GM18499 (cell line): ENCODE results near the gene RFX4.
"Not testable (repeated sequence)": the region's sequence is repeated elsewhere in the genome, so short reads cannot be mapped to it uniquely, and the experiment has no call there.

Experiments used
- ATAC-seq: cut with Tn5 transposase; IDR thresholded peaks from one replicate; pipeline ENCODE4 v1.9.1; 2021; ENCODE audit warnings: moderate number of reproducible peaks; ENCODE audit not compliant: insufficient read depth, unreplicated experiment

Gene RFX4

DNA sequence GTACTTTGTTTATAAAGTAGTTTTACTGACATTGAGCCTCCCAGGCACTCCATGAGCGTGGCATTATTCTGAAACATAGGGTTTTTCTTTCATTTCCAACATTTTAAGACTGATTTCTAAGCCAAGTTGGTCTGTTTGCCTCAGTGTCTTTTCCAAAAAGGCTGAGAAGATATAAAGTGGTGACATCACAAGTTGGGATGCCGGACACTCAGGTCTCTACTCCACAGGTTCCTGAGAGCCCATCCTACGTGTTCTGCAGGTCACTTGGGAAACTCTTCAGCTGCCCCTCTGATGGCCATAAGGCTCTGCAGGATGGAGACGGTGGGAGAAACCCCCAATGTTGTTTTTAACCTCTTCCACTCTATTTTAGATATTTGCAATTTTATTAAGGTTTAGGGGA is 6.0 kb downstream of the RFX4 start:
- ATAC-seq = no peak

DNA sequence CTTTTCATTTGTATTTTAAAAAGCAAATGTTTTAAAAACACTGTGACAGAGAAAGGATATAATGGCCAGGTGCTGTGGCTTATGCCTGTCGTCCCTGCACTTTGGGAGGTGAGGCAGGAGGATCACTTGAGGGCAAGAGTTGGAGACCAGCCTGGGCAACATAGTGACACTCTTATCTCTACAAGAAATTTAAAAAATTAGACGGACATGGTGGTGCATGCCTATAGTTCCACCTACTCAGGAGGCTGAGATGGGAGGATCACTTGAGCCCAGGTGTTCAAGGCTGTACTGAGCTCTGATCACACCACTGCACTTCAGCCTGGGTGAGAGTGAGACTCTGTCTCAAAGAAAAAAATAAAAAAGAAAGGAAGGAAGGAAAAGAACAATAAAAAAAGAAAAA is 7.8 kb downstream of the RFX4 start:
- ATAC-seq = no peak

DNA sequence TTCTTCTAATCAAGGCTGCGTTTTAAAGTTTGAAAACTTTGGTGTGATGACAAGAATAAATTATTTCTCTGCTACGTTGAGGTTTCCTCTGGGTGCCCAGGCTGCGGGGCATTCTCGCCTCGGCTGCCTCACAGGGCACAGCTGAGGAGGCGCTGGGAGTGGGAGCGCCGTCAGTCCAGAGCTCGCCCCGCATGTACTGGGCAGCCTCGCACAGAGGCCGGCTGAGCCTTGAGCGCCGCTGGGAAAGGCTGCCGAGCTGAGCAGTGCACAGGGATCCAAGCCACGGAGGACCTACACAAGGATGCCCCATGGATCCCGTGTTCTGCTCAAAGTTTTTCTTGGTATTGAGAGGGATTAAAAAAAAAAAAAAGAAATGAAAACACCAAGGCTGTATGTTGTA is 11.6 kb downstream of the RFX4 start:
- ATAC-seq = no peak

DNA sequence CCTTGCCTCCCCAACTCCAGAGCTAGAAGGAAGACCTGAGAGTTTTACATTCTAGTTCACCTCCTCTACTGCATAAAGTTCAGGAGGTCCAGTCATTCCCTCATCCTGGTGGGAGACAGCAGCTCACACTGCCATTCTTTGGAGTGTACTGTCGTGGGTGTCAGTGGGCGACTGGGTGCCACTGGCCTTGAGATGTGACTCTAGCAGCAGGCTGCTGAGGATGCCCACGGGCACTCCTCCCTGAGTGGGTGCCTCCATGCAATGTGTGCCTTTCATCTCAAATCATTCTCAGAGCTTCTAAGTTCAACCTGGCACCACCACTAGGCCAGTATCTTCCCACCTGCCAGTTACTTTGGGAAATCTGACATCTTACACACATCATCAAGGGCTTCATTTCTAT is 12.5 kb downstream of the RFX4 start:
- no peak for ATAC-seq

DNA sequence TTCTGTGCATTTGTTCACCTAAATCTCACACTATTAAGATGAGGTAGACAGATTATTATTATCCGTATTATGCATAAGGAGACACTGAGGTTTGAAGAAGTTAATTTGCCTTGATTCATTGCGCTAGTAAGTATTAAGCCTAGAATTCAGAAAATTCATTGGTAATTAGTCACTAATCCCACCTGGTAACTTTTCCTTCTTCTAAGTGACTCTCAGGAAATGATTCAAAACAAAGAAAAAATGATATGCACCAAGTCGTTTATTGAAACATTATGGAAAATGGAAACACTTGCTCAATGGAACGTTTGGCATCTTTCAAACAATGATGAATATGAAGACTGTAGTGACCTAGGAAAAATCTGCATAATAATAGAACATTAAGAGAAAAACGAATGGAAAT is 15.2 kb downstream of the RFX4 start:
- ATAC-seq = no peak

DNA sequence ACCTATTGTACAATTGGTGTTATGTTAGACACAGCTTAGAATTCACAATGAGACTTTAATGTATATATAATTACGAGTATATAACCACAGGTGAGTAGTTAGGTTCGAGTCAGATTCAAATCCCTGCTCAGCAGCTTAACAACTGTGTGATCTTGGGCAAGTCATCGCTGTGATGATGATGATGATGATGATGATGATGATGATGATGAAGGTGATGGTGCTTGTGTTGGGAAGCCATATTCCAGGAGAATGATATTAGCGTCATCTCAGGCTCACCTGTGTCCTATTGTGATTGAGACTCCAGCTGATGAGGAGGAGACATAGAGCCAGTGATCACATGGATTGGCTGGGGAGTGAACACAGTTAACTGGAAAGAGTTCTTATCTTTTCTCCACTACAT is 16.5 kb downstream of the RFX4 start:
- ATAC-seq = no peak

DNA sequence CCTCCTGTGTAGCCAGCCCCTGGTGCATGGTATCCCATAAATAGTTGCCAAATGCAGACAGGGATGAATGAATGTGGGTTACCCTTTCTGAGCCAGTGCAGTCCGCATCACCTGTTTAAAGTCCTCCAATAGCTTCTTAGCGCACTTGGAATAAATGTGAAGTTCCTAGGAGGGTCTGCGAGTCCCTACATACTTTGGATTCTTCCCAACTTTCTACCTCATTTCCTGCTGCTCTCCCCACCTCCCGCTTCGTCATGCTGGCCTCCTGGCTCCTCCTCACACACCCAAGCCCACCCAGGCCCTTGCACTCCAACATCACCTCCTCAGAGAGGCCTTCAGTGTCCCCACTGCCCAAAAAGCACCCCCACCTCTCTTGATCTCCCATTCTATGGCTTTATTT is 17.7 kb downstream of the RFX4 start:
- no peak for ATAC-seq

DNA sequence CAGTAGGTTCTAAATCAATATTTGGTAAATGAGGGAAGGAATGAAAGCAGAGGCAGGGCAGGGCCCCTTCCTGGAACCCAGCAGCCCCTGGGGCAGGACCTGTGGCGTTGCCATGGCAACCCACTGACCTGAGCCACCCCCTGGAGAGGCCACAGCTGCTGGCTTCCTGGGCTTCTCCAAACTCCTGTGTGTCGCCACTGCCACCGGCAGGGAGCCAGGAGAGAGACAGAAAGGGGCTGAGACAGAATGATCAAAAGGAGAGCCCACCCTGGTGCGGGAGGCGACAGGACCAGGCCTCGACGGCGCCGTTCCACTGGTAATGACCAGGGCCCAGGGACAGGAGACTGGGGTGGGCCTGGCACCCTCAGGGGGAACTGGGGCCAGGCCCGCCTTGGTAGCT is 18.2 kb downstream of the RFX4 start:
- ATAC-seq = no peak

DNA sequence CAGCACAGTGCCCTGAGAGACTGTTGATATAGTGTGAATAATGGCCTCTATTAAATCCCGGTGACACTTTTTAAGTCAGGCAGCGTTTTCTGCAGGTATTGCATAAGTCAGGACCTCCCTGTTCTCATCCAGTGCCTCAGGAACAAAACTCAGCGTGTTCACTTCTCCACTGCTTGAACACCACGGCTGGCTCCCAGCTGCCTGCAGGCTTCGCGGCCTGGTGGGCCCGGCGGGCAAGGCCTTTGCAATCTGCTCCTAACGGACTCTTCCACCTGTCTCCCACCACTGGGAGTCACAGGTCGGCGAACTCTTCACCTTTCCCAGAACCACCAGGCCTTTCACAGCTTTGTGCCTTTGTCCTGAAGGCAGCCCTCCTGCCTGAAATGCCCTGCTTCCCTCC is 18.7 kb downstream of the RFX4 start:
- ATAC-seq = no peak

DNA sequence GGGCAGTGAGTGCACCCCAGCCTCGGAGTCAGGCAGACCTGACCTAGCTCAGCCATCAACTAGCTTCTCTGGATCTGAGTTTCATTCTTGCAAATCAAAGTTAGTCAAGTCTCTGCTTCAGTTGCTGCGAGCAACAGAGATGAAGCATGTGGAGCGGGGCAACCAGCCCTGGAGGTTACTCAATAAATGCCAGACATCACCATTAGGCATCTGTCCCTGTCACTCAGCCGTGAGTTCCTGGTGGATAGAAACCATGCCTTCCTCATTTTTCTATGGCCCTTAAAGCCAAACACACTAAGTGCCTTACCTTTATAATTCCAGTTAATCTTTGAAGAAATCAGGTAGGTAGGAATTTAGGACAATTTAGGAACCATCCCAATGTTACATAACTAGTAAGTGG is 19.3 kb downstream of the RFX4 start:
- no peak for ATAC-seq

DNA sequence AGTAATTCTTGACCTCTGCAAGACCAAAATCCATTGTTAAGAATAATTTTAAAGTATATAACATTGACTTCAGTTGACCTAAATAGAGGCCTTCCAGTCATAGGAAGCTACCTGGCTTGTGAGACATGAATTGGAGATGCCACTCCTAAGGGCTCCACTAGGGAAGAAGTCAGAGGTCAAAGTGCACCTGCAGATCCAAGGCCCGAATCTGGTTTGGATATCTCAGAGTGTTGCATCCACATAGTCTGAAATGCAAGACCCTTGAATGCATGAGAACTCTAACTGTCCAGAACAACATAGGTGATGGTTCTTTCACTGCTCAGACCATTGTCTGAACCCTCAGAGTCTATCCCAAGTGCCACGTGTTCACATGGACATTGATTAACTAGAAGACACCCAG is 22.4 kb downstream of the RFX4 start:
- ATAC-seq = no peak

DNA sequence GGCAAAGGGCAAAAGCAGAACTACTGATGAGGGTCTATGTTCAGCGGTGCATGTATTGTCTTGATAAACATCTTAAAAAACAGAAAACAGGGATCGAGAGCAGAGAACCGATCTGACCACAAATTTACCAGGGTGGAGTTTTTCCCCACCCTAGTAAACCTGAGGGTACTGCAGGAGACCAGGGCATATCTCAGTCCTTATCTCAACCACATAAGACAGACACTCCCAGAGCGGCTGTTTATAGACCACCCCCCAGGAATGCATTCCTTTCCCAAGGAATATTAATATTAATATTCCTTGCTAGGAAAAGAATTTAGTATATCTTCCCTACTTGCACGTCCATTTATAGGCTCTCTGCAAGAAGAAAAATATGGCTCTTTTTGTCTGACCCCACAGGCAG is 37.8 kb downstream of the RFX4 start:
- not testable (repeated sequence) for ATAC-seq

DNA sequence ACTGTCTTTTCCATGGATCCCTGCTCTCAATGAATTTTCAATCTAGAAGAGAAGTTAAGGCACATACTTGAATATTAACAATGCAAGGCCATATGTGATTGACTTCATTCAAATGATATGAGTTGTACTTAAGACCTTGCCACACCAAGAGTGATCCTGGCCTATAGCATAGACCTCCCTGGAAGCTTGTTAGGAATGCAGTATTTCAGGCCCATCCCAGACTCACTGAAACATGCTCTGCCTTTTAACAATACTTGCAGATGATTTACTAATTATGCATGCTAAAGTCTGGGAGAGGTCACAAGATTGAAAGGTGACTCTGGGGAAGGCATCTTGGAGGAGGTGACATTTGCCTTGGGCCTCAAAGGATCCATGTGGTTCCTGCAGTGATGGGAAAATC is 43.2 kb downstream of the RFX4 start:
- ATAC-seq = no peak

DNA sequence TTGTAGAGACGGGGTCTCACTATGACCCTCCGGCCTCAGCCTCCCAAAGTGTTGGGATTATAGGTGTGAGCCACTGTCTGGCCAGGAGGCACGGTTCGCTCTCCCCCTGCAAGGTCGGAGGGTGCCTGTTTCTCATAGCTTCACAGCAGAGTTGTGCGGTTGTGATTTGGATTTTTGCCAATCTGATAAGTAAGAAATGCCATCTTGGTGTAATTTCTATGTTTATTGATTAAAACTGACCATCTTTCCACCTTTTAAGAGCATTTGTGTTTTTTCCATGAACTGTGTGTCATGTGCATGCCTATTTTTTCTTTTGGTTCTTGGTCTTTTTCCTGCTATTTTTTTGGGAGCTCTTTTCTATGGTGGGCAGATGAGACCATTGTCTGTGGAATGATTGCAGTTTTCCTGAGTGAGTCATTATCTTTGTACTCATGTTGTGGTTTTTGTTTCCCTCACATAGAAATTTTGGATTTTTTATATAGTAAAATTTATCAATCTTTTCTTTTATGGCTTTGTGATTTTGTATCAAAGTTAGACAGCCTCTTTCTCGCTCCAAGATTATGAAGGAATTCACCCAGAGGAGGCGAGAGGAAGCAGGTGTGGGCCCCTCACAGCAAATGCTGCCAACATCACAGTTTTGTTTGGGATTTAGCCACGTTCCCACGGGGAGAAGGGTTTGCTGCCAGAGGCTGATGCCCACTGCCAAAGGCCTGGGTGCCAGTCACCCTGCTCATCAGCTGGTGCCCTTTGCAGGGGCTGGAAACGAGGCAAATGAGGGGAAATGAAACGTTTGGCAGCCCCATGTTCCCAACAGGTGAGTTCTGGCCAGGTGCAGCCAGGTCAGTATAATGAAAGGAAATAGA is 47.2 kb downstream of the RFX4 start:
- ATAC-seq = no peak

DNA sequence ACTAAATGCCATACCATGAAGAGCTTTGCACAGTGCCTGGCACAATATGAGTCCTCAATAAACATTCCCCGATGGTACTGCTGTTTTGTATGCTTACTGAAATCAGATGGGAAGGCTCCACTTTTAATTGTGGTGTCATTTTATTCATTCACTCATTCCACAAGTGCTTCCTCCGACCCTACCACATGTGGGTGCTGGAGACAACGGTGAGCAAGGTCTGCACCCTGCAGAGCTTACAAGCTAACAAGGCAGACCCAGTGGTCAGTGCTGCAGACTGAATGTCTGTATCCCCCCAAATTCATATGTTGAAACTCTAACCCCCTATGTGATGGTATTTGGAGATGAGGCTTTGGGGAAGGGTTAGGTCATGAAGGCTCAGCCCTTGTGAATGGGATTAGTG is 48.3 kb downstream of the RFX4 start:
- ATAC-seq = no peak

DNA sequence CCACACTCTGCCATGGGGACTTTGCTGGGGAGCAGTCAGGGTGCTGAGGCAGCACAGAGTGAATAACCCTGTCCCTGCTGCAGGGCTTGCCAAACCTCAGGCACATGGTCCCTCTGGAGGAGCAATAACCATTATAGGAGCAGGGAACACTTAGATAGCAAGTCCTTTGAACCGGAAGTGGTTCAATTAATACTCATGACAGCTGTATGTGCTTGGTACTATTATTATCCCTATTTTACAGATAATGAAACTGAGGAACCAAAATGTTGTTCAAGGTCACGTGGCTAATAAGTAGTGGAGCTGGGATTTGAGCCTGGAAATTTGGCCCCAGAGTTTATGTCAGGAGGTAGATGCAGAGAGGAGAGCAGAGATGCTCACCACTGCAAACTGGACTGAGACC is 49.0 kb downstream of the RFX4 start:
- no peak for ATAC-seq

DNA sequence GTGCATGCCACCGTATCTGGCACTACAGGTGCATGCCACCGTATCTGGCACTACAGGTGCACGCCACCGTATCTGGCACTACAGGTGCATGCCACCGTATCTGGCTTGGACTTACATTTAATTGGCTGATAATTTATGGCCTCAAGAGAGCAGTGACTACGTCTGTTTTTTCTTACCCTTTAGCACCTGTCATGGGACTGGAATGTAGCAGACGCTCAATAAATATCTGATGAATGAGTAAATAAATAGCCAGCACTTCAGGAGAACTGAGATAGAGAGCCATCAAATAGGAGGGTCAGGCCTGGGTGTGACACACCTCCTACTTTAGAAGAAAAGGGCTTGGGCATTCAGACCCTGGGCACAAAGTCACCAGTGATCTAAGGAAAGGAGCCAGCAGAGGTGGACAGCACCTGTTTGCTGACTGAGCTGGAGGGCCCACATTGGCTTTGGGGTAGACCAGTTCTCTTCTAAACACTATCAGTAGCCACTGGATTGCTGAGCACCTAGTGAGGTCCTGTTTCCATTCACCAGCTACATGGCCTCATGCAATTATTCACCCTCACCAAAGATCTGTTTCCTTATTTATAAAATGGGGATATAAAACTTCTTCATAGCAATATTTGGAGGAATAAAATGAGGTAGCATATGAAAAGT is 50.1 kb downstream of the RFX4 start:
- no peak for ATAC-seq

DNA sequence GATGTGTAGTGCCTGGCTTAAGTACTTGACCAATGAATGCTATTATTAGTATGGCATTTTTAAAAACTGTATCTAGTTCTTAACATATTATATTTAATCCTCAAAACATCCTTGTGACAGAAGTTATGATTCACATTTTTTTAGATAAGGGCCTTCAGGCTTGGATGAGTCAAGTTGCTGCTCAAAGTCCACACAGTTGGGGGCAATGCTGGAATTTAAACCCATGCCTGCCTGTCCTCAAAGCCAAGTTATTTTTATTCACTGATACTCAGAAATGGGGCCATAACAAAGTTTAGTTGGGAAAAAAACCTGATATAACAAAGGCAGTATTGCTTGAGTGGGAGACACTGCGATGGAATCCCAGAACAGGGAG is 50.6 kb downstream of the RFX4 start:
- no peak for ATAC-seq

DNA sequence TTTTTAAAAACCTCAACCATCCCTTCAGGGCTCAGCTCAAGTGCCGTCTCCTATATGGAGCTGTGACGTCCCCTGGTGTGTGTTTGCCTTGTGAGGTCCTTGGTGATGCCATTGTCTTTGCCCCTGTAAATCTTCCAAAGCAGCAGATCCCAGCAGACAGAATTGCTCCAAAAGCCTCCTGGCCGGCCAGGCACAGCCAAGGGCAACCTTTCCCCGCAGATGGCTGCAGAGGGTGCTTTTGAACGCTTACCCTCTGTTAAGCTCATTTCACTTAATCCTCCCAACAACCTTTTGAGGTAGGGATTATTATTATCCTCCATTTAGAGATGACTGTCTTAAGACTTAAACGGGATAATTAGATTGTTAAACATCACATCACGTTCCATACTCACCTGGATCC is 51.4 kb downstream of the RFX4 start:
- ATAC-seq = no peak

DNA sequence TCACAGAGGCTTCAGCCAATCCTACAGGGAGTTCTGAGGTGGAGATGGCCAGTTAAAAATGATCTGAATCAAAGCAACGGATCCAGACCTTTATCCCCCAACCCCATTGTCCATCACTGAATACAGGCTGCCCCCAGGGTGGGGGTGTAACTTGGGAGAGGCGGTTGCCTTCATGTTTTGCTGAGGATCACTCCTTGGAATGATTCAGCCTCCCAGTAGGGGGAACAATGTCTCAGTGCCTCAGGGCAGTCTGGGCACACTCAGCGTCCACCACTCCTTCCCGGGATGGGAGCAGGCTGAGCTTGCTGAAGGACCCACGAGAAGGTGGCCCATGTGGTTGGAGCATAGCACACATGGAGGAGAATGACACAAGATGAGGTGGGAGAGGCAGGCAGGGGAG is 60.2 kb downstream of the RFX4 start:
- no peak for ATAC-seq

DNA sequence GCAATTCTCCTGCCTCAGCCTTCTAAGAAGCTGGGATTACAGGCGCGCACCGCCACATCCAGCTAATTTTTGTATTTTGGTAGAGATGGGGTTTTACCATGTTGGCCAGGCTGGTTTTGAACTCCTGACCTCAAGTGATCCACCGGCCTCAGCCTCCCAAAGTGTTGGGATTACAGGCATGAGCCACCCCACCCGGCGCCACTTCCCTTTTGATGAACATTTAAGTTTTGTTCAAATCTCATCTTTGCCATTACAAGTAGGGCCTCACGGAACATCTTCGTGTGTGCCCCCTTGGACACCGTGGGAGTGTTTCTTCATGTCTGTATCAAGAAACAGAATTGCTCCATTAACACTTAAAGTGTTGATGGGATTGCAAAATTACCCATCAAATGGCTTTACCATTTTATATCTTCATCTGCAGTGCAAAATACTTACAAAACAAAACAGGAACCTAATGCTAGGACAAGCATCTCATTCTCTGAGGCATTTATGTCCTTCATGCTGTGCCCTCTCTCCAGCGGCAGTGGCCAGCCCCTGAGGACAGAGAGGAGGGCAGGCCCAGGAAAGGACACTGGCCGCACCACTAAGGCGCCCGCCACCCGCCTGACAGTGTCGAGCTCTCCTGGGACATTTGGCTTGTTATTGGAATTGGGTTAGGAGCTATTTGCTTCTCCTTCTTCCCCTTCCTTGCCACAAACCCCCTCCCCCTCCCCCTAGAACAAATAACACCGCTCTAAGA is 61.7 kb downstream of the RFX4 start:
- ATAC-seq = no peak

DNA sequence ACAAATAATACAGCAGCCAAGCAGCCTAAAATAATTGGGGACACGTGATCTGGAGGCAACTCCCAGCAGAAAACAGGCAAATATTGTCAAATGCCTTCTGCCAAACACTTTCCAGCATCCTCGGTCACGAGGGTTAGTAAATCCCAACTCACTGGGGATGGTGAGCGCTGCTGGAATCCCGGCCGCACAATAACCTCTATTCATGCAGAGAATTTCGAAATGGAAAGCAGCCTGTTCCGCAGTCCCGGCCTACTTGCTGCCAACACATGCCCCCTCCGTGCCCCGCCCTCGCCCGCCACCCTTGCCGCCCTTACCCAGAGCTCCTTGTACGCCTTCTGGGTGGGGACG is 62.2 kb downstream of the RFX4 start:
- ATAC-seq = no peak
